Measurements from ENCODE around the gene DIAPH1. TPM values are rescaled to one million over a fixed set of nuclear protein-coding genes. Genes with fewer than 3 reads are reported as not detected.

Gene DIAPH1
- total and polyA plus RNA-seq, 4 donors: 51.5 to 74.7 (median 70.9) TPM

DNA sequence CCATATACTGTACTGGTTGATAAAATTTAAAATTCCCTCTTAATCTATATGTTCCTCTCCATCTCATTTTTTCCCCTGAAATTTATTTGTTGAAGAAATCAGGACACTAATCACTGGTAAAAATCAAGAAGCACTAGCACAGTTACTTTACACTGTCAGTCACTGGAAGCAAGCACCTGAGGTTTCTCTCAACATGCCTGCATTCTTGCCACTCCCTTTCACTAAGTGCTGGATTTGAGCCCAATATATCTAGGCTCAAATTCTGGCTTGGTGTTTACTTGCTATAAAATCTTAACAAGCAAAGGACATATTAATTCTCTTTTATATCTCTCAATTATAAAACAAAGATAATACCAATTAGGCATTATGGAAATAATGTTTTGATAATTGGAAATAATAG is 58.6 kb downstream of the DIAPH1 start:
- TF ChIP-seq GABPA (IDR thresholded peaks at IDR 0.05 in 1 of 2, conservative IDR thresholded peaks at IDR 0.05 in 1 of 2): no peak
- no peak for TF ChIP-seq NR2F2 (IDR thresholded peaks at IDR 0.05)
- no peak for TF ChIP-seq JUND (IDR thresholded peaks at IDR 0.05)
- TF ChIP-seq, protein P1, sequence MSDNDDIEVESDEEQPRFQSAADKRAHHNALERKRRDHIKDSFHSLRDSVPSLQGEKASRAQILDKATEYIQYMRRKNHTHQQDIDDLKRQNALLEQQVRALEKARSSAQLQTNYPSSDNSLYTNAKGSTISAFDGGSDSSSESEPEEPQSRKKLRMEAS (IDR thresholded peaks at IDR 0.05): no peak
- TF ChIP-seq SP1 (IDR thresholded peaks at IDR 0.05): no peak
- no peak for TF ChIP-seq TAF1 (conservative IDR thresholded peaks at IDR 0.05)
- no peak for TF ChIP-seq RXRA (IDR thresholded peaks at IDR 0.05)
- TF ChIP-seq FOXA1 (IDR thresholded peaks at IDR 0.05): no peak
- no peak for TF ChIP-seq HNF4A (conservative IDR thresholded peaks at IDR 0.05)
- TF ChIP-seq RAD21 (IDR thresholded peaks at IDR 0.05): no peak
- no peak for TF ChIP-seq FOXA2 (IDR thresholded peaks at IDR 0.05)
- no peak for TF ChIP-seq EGR1 (IDR thresholded peaks at IDR 0.05; ENCODE audit: low read depth in 2 of 2)
- TF ChIP-seq, protein P2, sequence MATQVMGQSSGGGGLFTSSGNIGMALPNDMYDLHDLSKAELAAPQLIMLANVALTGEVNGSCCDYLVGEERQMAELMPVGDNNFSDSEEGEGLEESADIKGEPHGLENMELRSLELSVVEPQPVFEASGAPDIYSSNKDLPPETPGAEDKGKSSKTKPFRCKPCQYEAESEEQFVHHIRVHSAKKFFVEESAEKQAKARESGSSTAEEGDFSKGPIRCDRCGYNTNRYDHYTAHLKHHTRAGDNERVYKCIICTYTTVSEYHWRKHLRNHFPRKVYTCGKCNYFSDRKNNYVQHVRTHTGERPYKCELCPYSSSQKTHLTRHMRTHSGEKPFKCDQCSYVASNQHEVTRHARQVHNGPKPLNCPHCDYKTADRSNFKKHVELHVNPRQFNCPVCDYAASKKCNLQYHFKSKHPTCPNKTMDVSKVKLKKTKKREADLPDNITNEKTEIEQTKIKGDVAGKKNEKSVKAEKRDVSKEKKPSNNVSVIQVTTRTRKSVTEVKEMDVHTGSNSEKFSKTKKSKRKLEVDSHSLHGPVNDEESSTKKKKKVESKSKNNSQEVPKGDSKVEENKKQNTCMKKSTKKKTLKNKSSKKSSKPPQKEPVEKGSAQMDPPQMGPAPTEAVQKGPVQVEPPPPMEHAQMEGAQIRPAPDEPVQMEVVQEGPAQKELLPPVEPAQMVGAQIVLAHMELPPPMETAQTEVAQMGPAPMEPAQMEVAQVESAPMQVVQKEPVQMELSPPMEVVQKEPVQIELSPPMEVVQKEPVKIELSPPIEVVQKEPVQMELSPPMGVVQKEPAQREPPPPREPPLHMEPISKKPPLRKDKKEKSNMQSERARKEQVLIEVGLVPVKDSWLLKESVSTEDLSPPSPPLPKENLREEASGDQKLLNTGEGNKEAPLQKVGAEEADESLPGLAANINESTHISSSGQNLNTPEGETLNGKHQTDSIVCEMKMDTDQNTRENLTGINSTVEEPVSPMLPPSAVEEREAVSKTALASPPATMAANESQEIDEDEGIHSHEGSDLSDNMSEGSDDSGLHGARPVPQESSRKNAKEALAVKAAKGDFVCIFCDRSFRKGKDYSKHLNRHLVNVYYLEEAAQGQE (IDR thresholded peaks at IDR 0.05): no peak
- Histone ChIP-seq H3K36me3 (ENCODE audit: control insufficient read depth in 4 of 4, insufficient read depth in 3 of 4, low read depth in 1 of 4, low read length in 3 of 4) (peaks cover under 1 to 18% (median 7%) of the 10 kb centered on the region in 4 donors), H3K9ac (ENCODE audit: low read depth in 1 of 2, low read length in 2 of 2) (peak overlapping the region; percentile 39 to 72), H3K27ac (ENCODE audit: low read depth in 1 of 2, low read length in 2 of 2) (peak overlapping the region; percentile 62 to 80), H3K27me3 (ENCODE audit: control insufficient read depth in 4 of 4, insufficient read depth in 4 of 4, low read length in 3 of 4) (no peaks in the 10 kb centered on the region), H3K9me3 (ENCODE audit: control insufficient read depth in 4 of 4, low read length in 3 of 4) (no peaks in the 10 kb centered on the region), H3K4me3 (ENCODE audit: low read depth in 1 of 3, low read length in 3 of 3) (no peak overlapping the region), H3K4me1 (ENCODE audit: control insufficient read depth in 4 of 4, insufficient read depth in 4 of 4, low read length in 3 of 4) (peaks cover 1 to 33% (median 18%) of the 10 kb centered on the region in 4 donors)
- no peak for DNase-seq (ENCODE audit: low spot score)

DNA sequence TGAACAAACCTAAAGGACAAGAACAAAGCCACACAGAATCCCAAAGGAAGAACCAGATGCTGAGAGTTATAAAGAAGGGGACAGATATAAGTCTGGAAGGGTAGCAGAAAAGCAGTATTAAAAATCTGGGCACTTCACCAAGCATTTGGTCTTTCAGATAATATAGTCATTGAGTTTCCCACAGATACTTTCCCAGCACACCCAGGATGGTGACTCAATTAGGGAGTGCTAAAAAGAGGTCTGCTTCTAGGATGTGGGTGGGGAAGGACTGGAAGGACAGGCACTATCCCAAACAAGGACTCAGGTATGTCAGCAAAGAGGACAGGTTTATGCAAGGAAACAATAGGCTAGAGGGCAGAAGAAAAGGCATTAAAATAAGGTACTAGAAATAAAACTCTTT is 59.3 kb downstream of the DIAPH1 start:
- Histone ChIP-seq H3K27me3 (ENCODE audit: control insufficient read depth in 4 of 4, insufficient read depth in 4 of 4, low read length in 3 of 4) (no peaks in the 10 kb centered on the region), H3K27ac (ENCODE audit: low read depth in 1 of 2, low read length in 2 of 2) (peak overlapping the region; percentile 63 to 80), H3K4me3 (ENCODE audit: low read depth in 1 of 3, low read length in 3 of 3) (no peak overlapping the region), H3K4me1 (ENCODE audit: control insufficient read depth in 4 of 4, insufficient read depth in 4 of 4, low read length in 3 of 4) (peaks cover 1 to 28% (median 17%) of the 10 kb centered on the region in 4 donors), H3K36me3 (ENCODE audit: control insufficient read depth in 4 of 4, insufficient read depth in 3 of 4, low read depth in 1 of 4, low read length in 3 of 4) (peaks cover 0 to 21% (median 7%) of the 10 kb centered on the region in 4 donors), H3K9ac (ENCODE audit: low read depth in 1 of 2, low read length in 2 of 2) (peak overlapping the region in 1 of 2 donors; percentile 18), H3K9me3 (ENCODE audit: control insufficient read depth in 4 of 4, low read length in 3 of 4) (no peaks in the 10 kb centered on the region)
- DNase-seq (ENCODE audit: low spot score): no peak
- TF ChIP-seq HNF4G (IDR thresholded peaks at IDR 0.05): no peak
- no peak for TF ChIP-seq RXRA (IDR thresholded peaks at IDR 0.05)
- TF ChIP-seq SP1 (IDR thresholded peaks at IDR 0.05): no peak
- TF ChIP-seq, protein P1 (IDR thresholded peaks at IDR 0.05): no peak
- TF ChIP-seq RAD21 (IDR thresholded peaks at IDR 0.05): no peak
- TF ChIP-seq EGR1 (IDR thresholded peaks at IDR 0.05; ENCODE audit: low read depth in 2 of 2): no peak
- TF ChIP-seq JUND (IDR thresholded peaks at IDR 0.05): no peak
- no peak for TF ChIP-seq HNF4A (conservative IDR thresholded peaks at IDR 0.05)
- TF ChIP-seq, protein P3, sequence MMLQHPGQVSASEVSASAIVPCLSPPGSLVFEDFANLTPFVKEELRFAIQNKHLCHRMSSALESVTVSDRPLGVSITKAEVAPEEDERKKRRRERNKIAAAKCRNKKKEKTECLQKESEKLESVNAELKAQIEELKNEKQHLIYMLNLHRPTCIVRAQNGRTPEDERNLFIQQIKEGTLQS (IDR thresholded peaks at IDR 0.05): no peak
- no peak for TF ChIP-seq FOXA1 (IDR thresholded peaks at IDR 0.05)
- TF ChIP-seq, protein P4, sequence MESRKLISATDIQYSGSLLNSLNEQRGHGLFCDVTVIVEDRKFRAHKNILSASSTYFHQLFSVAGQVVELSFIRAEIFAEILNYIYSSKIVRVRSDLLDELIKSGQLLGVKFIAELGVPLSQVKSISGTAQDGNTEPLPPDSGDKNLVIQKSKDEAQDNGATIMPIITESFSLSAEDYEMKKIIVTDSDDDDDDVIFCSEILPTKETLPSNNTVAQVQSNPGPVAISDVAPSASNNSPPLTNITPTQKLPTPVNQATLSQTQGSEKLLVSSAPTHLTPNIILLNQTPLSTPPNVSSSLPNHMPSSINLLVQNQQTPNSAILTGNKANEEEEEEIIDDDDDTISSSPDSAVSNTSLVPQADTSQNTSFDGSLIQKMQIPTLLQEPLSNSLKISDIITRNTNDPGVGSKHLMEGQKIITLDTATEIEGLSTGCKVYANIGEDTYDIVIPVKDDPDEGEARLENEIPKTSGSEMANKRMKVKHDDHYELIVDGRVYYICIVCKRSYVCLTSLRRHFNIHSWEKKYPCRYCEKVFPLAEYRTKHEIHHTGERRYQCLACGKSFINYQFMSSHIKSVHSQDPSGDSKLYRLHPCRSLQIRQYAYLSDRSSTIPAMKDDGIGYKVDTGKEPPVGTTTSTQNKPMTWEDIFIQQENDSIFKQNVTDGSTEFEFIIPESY (IDR thresholded peaks at IDR 0.05): no peak
- TF ChIP-seq FOXA2 (IDR thresholded peaks at IDR 0.05): no peak
- no peak for TF ChIP-seq TAF1 (conservative IDR thresholded peaks at IDR 0.05)
- TF ChIP-seq GABPA (IDR thresholded peaks at IDR 0.05 in 1 of 2, conservative IDR thresholded peaks at IDR 0.05 in 1 of 2): no peak
- TF ChIP-seq, protein P5, sequence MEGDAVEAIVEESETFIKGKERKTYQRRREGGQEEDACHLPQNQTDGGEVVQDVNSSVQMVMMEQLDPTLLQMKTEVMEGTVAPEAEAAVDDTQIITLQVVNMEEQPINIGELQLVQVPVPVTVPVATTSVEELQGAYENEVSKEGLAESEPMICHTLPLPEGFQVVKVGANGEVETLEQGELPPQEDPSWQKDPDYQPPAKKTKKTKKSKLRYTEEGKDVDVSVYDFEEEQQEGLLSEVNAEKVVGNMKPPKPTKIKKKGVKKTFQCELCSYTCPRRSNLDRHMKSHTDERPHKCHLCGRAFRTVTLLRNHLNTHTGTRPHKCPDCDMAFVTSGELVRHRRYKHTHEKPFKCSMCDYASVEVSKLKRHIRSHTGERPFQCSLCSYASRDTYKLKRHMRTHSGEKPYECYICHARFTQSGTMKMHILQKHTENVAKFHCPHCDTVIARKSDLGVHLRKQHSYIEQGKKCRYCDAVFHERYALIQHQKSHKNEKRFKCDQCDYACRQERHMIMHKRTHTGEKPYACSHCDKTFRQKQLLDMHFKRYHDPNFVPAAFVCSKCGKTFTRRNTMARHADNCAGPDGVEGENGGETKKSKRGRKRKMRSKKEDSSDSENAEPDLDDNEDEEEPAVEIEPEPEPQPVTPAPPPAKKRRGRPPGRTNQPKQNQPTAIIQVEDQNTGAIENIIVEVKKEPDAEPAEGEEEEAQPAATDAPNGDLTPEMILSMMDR (IDR thresholded peaks at IDR 0.05; ENCODE audit: low read depth, low read length, missing input control): no peak
- TF ChIP-seq, protein P2 (IDR thresholded peaks at IDR 0.05): no peak
- no peak for TF ChIP-seq YY1 (IDR thresholded peaks at IDR 0.05)
- TF ChIP-seq NR2F2 (IDR thresholded peaks at IDR 0.05): no peak

All from liver (tissue), 9 donors.